ENCODE data around the gene PTPRF. TPM values are rescaled to one million over a fixed set of nuclear protein-coding genes. Genes with fewer than 3 reads are reported as not detected.

The PTPRF gene
- total RNA-seq, 6 experiments from 2014 or later = 97.1 to 252 (median 160) TPM

GRCh38 chr1:43570277-43570676 lies 39.6 kb downstream of the PTPRF start:
- Histone ChIP-seq H3K4me1 (peaks cover 0 to 12% (median 4%) of the 10 kb centered on the region in 4 donors), H3K9me3 (no peaks in the 10 kb centered on the region), H3K27me3 (no peaks in the 10 kb centered on the region), H3K27ac (no peak overlapping the region), H3K36me3 (peaks cover 0 to 19% (median 10%) of the 10 kb centered on the region in 4 donors), H3K4me3 (no peak overlapping the region)
- 80% methylated on average over 1 of the region's 9 CpGs for WGBS (ENCODE audit: insufficient coverage, low coverage, low lambda C conversion rate, missing lambda C conversion rate)
- no peak for ATAC-seq
- intact Hi-C loops (cut with DNase I) = no loop called here
- no peak for TF ChIP-seq CTCF (IDR thresholded peaks at IDR 0.05)
- no peak for DNase-seq

GRCh38 chr1:43570715-43571114 lies 40.0 kb downstream of the PTPRF start:
- 83% methylated on average over 1 of the region's 14 CpGs for WGBS (ENCODE audit: insufficient coverage, low coverage, low lambda C conversion rate, missing lambda C conversion rate)
- peaks cover 0 to 24% (median 11%) of the 10 kb centered on the region in 4 donors for H3K36me3 ChIP-seq

GRCh38 chr1:43572084-43572483 lies 41.4 kb downstream of the PTPRF start:
- H3K36me3 ChIP-seq = peaks cover 0 to 33% (median 11%) of the 10 kb centered on the region in 4 donors
- peaks cover 0 to 12% (median 4%) of the 10 kb centered on the region in 4 donors for H3K4me1 ChIP-seq
- no peak for TF ChIP-seq POLR2A (IDR thresholded peaks at IDR 0.05)
- TF ChIP-seq CTCF (IDR thresholded peaks at IDR 0.05) = no peak
- H3K27me3 ChIP-seq = no peaks in the 10 kb centered on the region
- WGBS (ENCODE audit: insufficient coverage, low coverage, low lambda C conversion rate, missing lambda C conversion rate) = 40% methylated on average over 2 of the region's 2 CpGs
- H3K4me3 ChIP-seq = no peak overlapping the region
- H3K9me3 ChIP-seq = no peaks in the 10 kb centered on the region
- H3K27ac ChIP-seq = peak overlapping the region in 1 of 3 donors; percentile 14
- DNase-seq (no peak), ATAC-seq (peak; percentile 59 to 78 (median 72))
- intact Hi-C loops (cut with DNase I) = no loop called here

More at GRCh38 chr1:43570715-43571114, 40.0 kb downstream of the PTPRF start:
- intact Hi-C loops (cut with DNase I) = no loop called here
- Histone ChIP-seq H3K4me1 (peaks cover 0 to 12% (median 4%) of the 10 kb centered on the region in 4 donors), H3K4me3 (no peak overlapping the region), H3K9me3 (no peaks in the 10 kb centered on the region), H3K27me3 (no peaks in the 10 kb centered on the region), H3K27ac (no peak overlapping the region)
- ATAC-seq (no peak), DNase-seq (no peak)
- TF ChIP-seq CTCF (IDR thresholded peaks at IDR 0.05) (no peak), POLR2A (IDR thresholded peaks at IDR 0.05) (no peak)

GRCh38 chr1:43572538-43572937 lies 41.9 kb downstream of the PTPRF start:
- TF ChIP-seq POLR2A (IDR thresholded peaks at IDR 0.05) = no peak
- TF ChIP-seq CTCF (IDR thresholded peaks at IDR 0.05) = no peak
- Histone ChIP-seq H3K9me3 (no peaks in the 10 kb centered on the region), H3K27ac (no peak overlapping the region), H3K36me3 (peaks cover 0 to 33% (median 11%) of the 10 kb centered on the region in 4 donors), H3K27me3 (no peaks in the 10 kb centered on the region), H3K4me1 (peaks cover 0 to 12% (median 4%) of the 10 kb centered on the region in 4 donors), H3K4me3 (no peak overlapping the region)
- DNase-seq = no peak
- intact Hi-C loops (cut with DNase I) = no loop called here
- WGBS (ENCODE audit: insufficient coverage, low coverage, low lambda C conversion rate, missing lambda C conversion rate) = 83% methylated on average over 7 of the region's 9 CpGs
- ATAC-seq = no peak
